Keratinocyte (primary cell): Measurements from ENCODE around the gene RTN3. TPM values are rescaled to one million over a fixed set of nuclear protein-coding genes. Genes with fewer than 3 reads are reported as not detected.

Experiments used
- DNase-seq: peaks from one replicate; pipeline ENCODE4 v3.0.0-alpha.2; 2011; ENCODE audit warnings: low read depth, missing footprints, low spot score
- FAIRE-seq: peaks from 2 replicates; lab custom pipeline; 2011; peaks lifted over from hg19 to GRCh38; lab: Jason Lieb, UNC
- H2AFZ ChIP-seq: 2 replicates; pipeline ENCODE4 v1.6.0; 2012; ENCODE audit warnings: low read length, control low read depth, inconsistent platforms; ENCODE audit not compliant: control insufficient read depth
- H3K27ac ChIP-seq: 2 replicates; pipeline ENCODE4 v1.5.1; 2011; ENCODE audit warnings: low read length; ENCODE audit not compliant: control insufficient read depth, insufficient read depth
- H3K27me3 ChIP-seq: 3 replicates; pipeline ENCODE4 v1.6.0; 2011; ENCODE audit warnings: low read length; ENCODE audit not compliant: control insufficient read depth, insufficient read depth; ENCODE audit errors: extremely low read depth
- H3K36me3 ChIP-seq, 2 experiments: 2 replicates in 1 of 2; 3 replicates in 1 of 2; pipeline ENCODE4 v1.5.1; 2011; ENCODE audit warnings: low read length in 2 of 2, mild to moderate bottlenecking in 1 of 2; ENCODE audit not compliant: control insufficient read depth in 2 of 2, insufficient read depth in 2 of 2; ENCODE audit errors: extremely low read depth in 1 of 2
- H3K4me1 ChIP-seq: 3 replicates; pipeline ENCODE4 v1.5.1; 2011; ENCODE audit warnings: low read length; ENCODE audit not compliant: control insufficient read depth, insufficient read depth; ENCODE audit errors: extremely low read depth
- H3K4me2 ChIP-seq: 3 replicates; pipeline ENCODE4 v1.6.0; 2011; ENCODE audit warnings: low read depth, low read length; ENCODE audit not compliant: control insufficient read depth, insufficient read depth; ENCODE audit errors: extremely low read depth
- H3K4me3 ChIP-seq, 3 experiments: fragments of 200-600 bp in 1 of 3; sonication (generic) in 1 of 3; 2 replicates in 2 of 3; 3 replicates in 1 of 3; pipeline ENCODE4 v1.5.1; 2011 to 2016; ENCODE audit warnings: low read length in 3 of 3, mild to moderate bottlenecking in 3 of 3, control low read depth in 2 of 3, inconsistent platforms in 1 of 3, low read depth in 1 of 3, mixed read lengths in 1 of 3, mixed run types in 1 of 3, moderate library complexity in 1 of 3; ENCODE audit not compliant: control insufficient read depth in 2 of 3, insufficient read depth in 2 of 3; ENCODE audit errors: extremely low read depth in 1 of 3
- H3K79me2 ChIP-seq: 2 replicates; pipeline ENCODE4 v1.6.0; 2012; ENCODE audit warnings: low read length; ENCODE audit not compliant: control insufficient read depth, insufficient read depth
- H3K9ac ChIP-seq: 3 replicates; pipeline ENCODE4 v1.6.0; 2011; ENCODE audit warnings: low read length; ENCODE audit not compliant: control insufficient read depth, insufficient read depth; ENCODE audit errors: extremely low read depth
- H3K9me1 ChIP-seq: 3 replicates; pipeline ENCODE4 v1.6.0; 2011; ENCODE audit warnings: low read length; ENCODE audit not compliant: control insufficient read depth, insufficient read depth; ENCODE audit errors: extremely low read depth
- H3K9me3 ChIP-seq: 2 replicates; pipeline ENCODE4 v1.5.1; 2012; ENCODE audit warnings: low read depth, low read length; ENCODE audit not compliant: control insufficient read depth
- H4K20me1 ChIP-seq: 3 replicates; pipeline ENCODE4 v1.6.0; 2011; ENCODE audit warnings: low read length; ENCODE audit not compliant: control insufficient read depth, insufficient read depth; ENCODE audit errors: extremely low read depth
- CTCF ChIP-seq, 3 experiments: IDR thresholded peaks in 1 of 3; conservative IDR thresholded peaks in 1 of 3; optimal IDR thresholded peaks in 1 of 3; 2 replicates in 2 of 3; 3 replicates in 1 of 3; pipeline versions ENCODE3 to v1.5.1; 2011; ENCODE audit warnings: low read length in 3 of 3, mild to moderate bottlenecking in 3 of 3, moderate library complexity in 2 of 3, control low read depth in 1 of 3, inconsistent platforms in 1 of 3; ENCODE audit not compliant: insufficient read depth in 2 of 3; ENCODE audit errors: extremely low read depth in 1 of 3
- EZH2 ChIP-seq: IDR thresholded peaks from one replicate; pipeline ENCODE4 v1.6.1; 2012; ENCODE audit warnings: inconsistent platforms, mild to moderate bottlenecking, low read length, moderate library complexity
- dilution Hi-C: fragments of 300-500 bp; cut with MboI; formaldehyde crosslinking; loops from one replicate; pipeline ENCODE4 v1.7.0; 2020; ENCODE audit warnings: low sequenced_read_pairs; ENCODE audit not compliant: extremely low pct_ligation_motif_present
- polyA plus RNA-seq, 5 experiments: library from polyadenylated mRNA; depleted of rRNA in 3 of 5; stranded (reverse) in 3 of 5; stranded (forward) in 1 of 5; unstranded in 1 of 5; fragments of >200 nt; gene quantifications; 1 replicate in 1 of 5; 2 replicates in 3 of 5; 3 replicates in 1 of 5; pipeline versions ENCODE4 v1.2.1 to v1.2.3, GENCODE V29; 2011 to 2012; ENCODE audit warnings: missing spikeins in 2 of 5, low read depth in 1 of 5, low replicate concordance in 1 of 5

RTN3 gene
- polyA plus RNA-seq, 1 donor (not counting 4 experiments of a cell fraction or from before 2014, with no cell fraction given) = 50.8 TPM

- dilution Hi-C loops = no loop called here
- H3K4me3 ChIP-seq = no peak overlapping the region
- H3K4me1 ChIP-seq = no peaks in the 10 kb centered on the region
- H3K36me3 ChIP-seq = no peaks in the 10 kb centered on the region
- TF ChIP-seq CTCF (optimal IDR thresholded peaks at IDR 0.05 in 1 of 3, IDR thresholded peaks at IDR 0.05 in 1 of 3, conservative IDR thresholded peaks at IDR 0.05 in 1 of 3; ENCODE audit: extremely low read depth in 1 of 3, insufficient read depth in 2 of 3, low read length in 3 of 3) = no peak
- no peak for TF ChIP-seq EZH2
- H3K9me1 ChIP-seq = no peaks in the 10 kb centered on the region
- H4K20me1 ChIP-seq = no peaks in the 10 kb centered on the region
- H3K9me3 ChIP-seq = peaks cover 3% of the 10 kb centered on the region
- no peak for DNase-seq
- H3K9ac ChIP-seq = no peak overlapping the region
- no peak overlapping the region for H3K27ac ChIP-seq
- H3K27me3 ChIP-seq = no peaks in the 10 kb centered on the region
- FAIRE-seq = no peak
- no peaks in the 10 kb centered on the region for H3K79me2 ChIP-seq
- H3K4me2 ChIP-seq = no peak overlapping the region
- H2AFZ ChIP-seq = no peak overlapping the region
These were observed 110.3 kb downstream of the RTN3 start for GRCh38 chr11:63791495-63792167.

GRCh38 chr11:63793161-63793560 lies 111.9 kb downstream of the RTN3 start:
- no peak overlapping the region for H2AFZ ChIP-seq
- H3K9me1 ChIP-seq = no peaks in the 10 kb centered on the region
- H3K9ac ChIP-seq = no peak overlapping the region
- no peak overlapping the region for H3K27ac ChIP-seq
- dilution Hi-C loops = no loop called here
- no peaks in the 10 kb centered on the region for H3K27me3 ChIP-seq
- no peak for FAIRE-seq
- H3K4me2 ChIP-seq = no peak overlapping the region
- H3K9me3 ChIP-seq = peaks cover 3% of the 10 kb centered on the region
- H3K36me3 ChIP-seq = no peaks in the 10 kb centered on the region
- no peak overlapping the region for H3K4me3 ChIP-seq
- H4K20me1 ChIP-seq = no peaks in the 10 kb centered on the region
- no peaks in the 10 kb centered on the region for H3K4me1 ChIP-seq
- no peaks in the 10 kb centered on the region for H3K79me2 ChIP-seq
- no peak for TF ChIP-seq CTCF (optimal IDR thresholded peaks at IDR 0.05 in 1 of 3, IDR thresholded peaks at IDR 0.05 in 1 of 3, conservative IDR thresholded peaks at IDR 0.05 in 1 of 3; ENCODE audit: extremely low read depth in 1 of 3, insufficient read depth in 2 of 3, low read length in 3 of 3)
- TF ChIP-seq EZH2 = no peak
- no peak for DNase-seq
